Urothelium cell line (cell line): ENCODE results near the gene MKI67.
A peak's percentile ranks its signal among the peaks of the same experiment; 100 is the strongest.

Source experiments
- DNase-seq: peaks from one replicate; pipeline ENCODE4 v3.0.0; 2011; ENCODE audit warnings: low spot score, mixed read lengths
- FAIRE-seq: peaks from 2 replicates; lab custom pipeline; 2011; peaks lifted over from hg19 to GRCh38; lab: Jason Lieb, UNC

MKI67 gene

DNA sequence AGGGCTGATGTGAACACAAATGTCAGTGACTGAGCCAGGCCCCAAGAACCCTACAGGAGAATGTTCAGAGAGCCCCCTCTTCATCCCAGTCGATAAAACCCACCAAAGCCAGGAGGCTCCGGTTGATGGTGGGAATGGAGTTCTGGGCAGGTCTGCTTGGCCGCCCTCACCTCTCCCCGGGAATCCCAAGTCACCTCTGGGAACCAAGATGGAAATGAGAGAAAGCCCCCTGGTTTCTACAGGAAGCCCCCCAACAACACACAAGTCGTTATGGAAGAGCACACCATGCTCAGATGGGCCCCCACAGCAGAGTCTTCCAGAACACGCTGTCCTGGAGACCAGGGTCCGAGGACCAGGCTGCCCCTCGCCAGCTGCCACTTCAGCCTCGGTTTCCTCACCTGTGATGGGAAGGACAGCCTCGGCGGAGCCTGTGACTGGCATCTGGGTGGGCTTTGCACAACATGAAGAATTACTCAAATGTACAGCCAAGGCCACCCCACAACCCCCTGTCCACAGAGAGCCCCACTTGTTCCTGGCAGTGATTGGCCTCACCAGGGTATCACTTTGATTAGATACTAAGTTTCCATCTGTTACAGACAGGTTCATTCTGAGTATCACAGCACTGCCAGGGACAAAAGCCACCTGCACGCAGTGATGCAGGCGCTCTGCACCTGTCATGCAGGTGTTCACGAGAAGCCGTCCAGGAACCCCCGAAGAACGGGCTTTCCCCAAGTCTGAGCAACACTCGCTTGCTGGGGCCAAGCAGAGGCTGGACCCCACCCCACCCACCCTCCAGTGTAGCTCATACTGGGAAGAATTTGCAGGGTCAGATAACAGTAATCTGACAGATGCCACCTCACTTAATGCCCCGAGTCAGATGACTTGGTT lies 57.6 kb downstream of the MKI67 start:
- FAIRE-seq, result no peak

DNA sequence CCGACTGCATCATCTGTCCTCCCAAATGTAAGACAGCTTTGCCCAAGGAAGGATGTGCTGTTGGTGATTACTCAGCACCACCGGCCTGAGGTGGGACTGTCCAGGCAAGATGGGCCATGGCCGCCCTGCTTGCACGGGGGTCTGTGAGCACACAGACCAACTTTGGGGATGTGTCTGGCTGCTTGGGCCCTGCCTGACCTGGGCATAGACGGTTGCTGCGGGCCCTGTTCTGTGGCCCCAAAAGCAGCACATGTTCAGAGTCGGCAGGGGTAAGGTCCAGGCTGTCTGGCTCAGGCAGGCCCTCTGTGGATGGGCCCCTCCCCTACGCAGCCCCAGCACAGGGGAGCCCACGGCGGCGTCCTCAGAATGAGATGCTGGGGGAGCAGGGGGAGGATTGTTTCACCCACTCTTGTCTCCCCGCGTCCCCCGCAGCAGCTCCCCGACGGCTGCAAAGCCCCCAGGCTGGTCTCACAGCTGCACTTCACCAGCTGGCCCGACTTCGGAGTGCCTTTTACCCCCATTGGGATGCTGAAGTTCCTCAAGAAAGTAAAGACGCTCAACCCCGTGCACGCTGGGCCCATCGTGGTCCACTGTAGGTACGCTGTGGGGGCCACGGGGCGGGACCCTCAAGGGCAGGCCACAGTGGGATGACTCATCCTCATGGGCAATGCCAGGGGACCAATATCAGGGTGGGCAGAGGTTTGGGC lies 58.4 kb downstream of the MKI67 start:
- DNase-seq (no peak), FAIRE-seq (no peak)

More for the DNA sequence above, 57.6 kb downstream of the MKI67 start:
- DNase-seq, result no peak

DNA sequence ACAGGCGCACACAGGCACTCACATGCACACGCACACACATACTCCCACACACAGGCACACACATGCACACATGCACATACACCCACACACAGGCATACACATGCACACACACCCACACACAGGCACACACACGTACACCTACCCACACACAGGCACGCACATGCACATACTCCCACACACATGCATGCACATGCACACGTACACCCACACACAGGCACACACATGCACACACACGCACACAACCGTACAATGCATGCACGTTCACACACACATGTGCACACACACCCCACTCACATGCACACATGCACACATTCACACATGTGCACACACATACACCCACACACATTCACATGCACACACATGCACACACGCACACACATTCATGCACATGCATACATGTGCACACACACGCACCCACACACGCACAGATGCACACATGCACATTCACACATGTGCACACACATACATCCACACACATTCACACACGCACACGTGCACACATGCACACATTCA lies 59.3 kb downstream of the MKI67 start:
- DNase-seq (no peak), FAIRE-seq (peak; percentile 99)

DNA sequence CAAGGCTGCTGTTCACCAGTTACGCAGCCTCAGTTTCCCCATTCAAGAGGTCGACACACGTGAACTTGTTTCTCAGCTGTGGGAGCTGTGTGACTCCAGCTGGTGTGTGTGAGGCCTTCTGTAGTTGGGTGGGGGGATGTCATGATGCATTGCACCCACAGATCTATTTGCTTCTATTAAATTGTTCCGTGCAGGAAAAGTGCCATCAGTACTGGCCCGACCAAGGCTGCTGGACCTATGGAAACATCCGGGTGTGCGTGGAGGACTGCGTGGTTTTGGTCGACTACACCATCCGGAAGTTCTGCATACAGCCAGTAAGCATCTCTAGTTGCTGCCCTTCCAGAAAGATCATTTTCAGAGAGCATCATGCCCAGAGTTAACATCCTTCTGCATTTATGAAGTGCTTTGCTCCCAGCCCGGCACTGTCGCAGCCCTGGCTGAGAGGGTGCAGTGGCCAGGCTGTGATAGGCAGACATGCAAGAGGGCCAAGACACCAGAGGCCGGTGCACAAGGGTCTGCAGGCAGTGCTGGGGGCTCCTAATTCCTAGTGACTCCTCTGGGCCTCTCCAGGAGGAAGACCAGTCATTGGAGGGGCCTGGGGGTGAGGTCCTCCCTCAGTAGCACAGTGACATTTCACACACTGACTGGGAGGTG lies 60.2 kb downstream of the MKI67 start:
- FAIRE-seq, result no peak
- no peak for DNase-seq

DNA sequence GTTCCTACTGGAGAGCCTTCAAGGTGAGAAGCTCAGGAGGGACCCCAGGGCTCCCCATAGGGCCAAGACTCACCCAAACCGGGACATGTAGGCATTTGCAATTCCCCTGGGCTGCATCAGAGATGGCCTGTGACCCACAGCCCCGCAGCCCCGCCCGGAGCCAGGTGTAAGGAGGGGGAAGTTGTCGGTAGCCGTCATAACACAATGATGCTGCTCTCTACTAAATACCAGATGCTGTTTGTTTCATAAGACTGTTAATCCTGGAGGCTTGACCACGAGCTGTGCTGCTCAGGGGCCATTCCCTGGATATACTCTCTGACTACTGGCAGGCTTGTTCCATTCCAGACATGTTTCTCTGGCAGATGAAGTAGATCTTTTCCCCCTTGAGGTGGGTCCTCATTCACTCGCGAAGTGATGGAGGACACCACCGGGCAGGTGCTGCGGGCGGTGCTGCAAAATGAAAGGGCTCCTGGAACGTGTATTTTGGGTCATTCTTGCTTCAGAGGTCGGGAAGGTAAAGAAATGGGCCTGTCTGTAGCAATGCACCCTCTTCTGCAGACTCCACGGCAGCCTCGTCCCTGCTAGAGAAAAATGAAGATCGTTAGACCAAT lies 61.1 kb downstream of the MKI67 start:
- DNase-seq (no peak), FAIRE-seq (no peak)

DNA sequence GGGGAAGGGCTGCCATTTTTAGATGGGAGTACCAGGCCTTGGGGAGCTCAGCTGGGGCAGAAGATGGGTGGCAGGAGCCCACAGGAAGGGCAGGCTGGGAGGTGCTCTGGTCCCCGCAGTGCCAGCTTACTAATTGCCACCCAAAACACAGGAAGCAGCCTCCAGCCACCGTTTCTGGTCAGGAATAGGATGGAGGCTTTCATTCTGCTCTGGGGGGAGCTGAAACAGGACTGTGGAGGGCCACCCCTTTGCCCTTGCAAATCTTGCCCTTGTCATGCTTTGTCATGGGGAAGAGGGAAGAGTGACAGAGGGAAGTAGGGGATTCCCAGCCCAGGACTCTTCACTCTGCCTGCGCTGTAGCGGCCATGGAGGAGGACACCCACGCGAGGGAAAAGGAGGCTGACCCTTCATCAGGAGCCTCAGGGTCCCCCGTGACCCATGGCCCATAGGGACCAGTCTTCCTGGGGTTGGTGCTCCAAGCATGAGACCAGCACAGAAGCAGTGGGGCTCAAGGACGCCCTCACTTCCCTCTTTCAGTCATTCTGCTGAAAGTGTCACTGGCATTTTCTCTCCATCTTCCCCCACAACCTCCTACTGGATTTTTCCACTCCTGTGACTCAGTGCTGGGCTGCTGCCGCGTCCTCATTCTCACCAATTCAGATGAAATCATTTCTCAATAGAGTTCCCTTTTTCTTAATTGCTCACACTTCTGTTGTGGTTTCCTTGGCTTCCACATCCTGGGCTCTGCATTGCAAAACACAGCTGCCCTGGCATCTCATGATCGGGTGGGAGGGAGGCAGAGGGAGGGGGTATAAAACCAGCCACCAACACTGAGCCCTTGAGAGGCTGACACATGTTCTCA lies 61.9 kb downstream of the MKI67 start:
- FAIRE-seq (no peak), DNase-seq (peak; percentile 61)

DNA sequence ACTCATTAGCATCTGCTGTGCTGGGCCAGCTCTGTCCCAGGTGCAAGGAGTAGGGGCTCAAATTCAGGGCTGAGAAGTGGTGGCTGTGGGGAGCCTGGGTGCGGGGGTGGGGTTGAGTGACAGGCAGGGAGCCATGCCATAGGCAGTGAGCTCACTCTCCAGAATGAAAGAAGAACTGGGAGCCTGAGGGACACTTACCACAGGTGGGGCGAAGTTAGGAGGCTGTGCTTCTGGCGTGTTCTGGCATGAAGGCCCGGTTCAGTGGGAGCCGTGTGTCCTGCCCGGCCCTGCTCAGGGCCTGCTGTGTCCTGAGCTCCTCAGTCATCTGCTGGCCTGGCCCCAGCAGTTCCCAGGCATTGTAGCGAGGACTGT lies 62.5 kb downstream of the MKI67 start:
- FAIRE-seq (no peak), DNase-seq (no peak)

DNA sequence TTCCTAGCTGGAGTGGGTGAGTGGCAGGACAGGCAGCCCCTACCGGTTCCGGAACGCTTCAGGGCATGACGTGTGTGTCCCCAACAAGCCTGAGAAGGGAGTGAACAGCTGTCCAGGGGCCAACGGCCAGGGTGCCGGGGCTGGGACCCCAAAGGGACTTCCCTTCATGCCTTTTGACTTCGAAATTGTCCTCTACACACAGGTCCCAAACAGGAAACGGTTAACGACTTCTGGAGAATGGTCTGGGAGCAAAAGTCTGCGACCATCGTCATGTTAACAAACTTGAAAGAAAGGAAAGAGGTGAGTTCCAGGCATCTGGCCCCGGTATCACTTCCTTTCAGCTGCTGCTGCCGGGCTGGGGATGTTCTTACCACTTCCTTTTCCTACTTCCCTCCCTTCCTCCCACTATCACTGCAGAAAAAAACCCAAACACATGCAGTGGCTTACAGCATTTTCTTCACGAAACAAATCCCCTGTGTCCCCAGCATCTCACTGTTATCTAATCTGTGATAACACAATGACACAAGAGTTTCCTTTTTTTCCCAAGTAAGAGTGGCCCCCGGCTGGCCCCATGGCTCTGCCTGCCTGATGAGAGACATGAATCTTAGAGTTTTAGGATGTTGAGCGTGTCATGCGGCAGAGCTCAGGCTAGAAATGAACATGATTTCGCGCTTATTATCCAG lies 63.2 kb downstream of the MKI67 start:
- no peak for DNase-seq
- FAIRE-seq, result no peak

DNA sequence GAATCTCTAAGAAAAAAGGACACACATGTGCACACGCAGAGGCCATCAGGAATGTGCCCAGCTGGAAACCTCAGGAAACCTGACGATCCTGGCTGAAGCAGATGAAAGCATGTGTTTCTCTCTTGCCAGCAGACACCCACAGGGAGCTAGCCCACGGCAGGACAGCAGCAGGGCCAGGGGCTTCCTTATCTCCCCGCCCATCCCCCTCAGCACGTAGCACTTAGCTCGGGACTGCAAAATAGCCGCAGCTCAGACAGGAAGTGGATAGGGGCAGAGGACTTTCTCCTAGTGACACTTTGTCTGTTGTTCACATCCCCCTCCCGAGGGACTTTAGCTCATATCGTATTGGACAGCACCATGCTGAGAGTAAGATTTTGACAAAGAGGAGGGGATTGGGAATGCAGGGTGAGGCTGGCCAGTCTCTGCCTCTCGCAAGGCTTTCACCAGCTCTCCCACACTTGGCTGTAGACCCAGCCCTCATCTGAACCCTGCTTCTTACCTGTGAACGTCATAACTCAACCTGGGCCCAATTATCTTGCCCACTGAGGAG lies 63.8 kb downstream of the MKI67 start:
- DNase-seq, result no peak
- FAIRE-seq, result no peak

DNA sequence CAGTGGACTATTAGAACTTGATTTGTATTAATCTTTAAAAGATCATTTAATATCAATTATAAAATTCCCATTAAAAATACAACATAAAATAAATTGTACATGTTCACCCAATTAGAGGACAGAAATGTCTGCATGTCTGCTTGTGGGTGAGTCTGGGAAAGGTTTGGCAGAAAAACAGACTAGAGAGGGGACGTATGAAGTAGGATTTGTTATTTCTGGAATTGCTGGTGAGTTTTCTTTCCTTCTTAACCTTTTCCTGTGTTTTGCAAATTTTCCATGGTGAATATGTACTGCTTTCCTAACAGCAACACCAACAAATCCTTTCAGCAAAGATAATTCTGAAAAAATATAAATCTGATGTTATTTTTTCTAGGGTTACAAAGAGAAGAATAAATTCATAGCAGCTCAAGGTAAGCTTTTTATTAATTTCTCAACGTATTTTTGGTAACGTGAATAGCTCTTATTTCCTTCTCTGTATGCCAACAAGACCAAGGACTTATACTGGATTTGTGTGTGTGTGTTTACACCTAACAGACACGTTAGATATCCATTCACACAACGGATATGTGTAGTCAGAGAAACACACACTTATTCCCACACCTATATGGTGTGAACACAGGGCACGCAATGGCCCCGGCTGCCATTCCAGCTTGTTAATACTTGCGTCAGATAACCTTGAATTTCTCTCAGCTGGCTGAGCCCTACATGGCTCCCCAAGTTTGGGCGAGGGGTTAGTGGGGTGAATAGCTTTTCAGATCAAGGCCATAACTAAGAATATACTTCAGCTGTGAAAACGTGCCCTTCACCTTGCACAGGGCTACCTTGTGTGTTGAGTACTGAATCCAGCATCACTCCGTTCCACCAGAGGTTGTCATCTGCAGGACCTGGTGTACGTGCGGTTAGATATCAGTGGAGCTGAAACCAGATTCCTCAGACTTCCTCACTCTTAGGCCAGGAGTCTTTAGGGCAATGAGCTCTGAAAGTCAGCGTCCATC lies 64.6 kb downstream of the MKI67 start:
- FAIRE-seq (no peak), DNase-seq (no peak)

DNA sequence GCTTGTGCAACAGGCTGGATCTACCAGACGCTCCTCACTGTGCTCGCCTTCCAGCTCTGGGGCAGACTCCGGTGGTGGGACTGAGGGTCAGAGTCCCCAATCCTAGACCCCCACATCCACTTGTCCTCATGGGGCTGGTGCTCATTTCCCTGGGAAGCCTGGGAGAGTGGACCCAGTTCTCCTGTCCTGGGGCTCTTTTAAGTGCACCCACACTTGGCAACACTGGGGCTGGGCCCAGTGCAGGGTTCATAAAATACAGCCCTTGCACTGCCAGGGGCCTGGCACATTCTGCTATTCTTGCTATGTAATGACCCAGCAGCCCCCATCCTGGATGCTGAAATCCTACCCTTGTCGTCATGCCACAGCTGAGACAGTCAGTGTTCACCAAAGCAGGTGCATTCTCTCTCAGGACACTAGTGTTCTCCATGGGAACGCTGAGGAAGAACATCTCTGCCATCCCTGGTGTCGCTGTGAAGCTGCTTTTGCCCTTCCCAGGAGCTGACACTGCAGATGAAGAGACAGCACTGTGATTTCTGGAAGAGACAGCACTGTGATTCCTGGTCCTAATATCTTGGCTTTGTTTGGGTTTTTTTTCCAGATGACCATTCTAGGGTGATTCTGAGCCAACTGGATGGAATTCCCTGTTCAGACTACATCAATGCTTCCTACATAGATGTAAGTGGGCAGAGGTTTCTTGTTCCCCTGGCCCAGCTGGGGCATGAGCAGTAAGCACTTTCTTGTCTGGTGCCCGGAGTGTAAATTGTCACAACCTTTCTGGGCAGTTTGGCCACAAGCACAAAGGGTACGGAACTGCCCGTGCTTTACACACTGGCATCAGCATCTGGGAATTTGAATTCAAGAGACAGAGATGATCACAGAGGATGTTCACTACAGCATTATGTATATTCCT lies 65.6 kb downstream of the MKI67 start:
- no peak for DNase-seq
- no peak for FAIRE-seq

DNA sequence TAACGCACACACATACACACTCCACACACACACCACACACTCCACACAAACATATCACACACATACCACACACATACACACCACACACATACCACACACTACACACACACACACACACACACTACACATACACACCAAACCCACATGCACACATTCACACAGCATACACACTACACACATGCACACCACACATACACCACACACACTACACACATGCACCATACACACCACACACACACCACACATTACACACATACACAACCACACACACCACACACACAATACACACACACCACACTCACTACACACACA lies 66.3 kb downstream of the MKI67 start:
- FAIRE-seq, result peak; percentile 96
- no peak for DNase-seq

DNA sequence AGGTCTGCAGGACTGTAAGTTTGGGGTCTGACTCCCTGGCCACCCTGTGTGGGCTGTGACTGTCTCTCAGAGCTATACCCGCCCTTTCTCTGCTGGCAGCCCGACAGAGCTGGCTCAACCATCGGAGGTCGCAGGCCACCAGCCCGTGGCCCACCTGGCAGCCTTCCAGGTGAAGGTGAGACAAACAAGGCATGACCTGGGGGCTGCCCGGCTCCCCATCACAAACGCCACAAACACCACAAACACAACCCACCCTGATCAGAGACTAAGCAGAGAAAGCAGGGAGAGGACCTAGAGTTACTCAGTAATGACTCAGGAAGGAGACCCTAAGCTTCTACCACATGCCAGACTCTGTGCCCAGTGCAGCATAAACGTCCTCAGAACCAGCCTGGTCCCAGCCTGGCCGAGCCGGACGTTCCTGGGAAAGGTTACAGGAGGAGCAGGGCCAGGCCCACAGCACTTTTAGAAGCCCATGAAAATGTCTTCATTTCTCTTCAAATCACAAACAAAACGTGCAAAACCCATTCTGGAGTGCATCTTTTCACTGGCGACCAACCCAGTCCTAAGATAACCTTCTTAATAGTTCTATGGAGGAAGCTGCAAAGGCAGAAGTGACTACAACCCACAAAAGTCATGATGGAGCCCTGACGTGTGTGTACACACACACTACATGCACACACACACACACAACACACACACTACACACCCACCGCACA lies 66.8 kb downstream of the MKI67 start:
- no peak for DNase-seq
- FAIRE-seq, result no peak

DNA sequence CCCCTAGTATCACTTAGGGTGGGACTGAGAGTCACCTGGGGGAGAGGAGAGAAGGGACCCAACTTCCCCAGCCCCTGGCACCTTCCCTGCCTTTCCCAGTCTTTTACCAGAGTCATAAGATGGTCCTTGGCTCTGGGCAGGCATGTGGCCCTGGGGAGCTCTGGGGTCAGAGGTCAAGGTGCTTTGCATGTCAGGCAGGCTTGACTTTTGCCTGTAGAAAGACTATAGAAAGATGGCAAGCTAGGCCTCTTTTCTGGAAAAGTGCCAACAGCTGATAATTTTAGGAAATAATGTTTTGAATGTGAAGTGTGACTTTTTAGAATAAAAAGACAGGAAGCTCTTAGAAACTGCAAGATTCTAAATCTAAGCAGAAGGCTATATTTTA lies 67.5 kb downstream of the MKI67 start:
- FAIRE-seq, result no peak
- no peak for DNase-seq

DNA sequence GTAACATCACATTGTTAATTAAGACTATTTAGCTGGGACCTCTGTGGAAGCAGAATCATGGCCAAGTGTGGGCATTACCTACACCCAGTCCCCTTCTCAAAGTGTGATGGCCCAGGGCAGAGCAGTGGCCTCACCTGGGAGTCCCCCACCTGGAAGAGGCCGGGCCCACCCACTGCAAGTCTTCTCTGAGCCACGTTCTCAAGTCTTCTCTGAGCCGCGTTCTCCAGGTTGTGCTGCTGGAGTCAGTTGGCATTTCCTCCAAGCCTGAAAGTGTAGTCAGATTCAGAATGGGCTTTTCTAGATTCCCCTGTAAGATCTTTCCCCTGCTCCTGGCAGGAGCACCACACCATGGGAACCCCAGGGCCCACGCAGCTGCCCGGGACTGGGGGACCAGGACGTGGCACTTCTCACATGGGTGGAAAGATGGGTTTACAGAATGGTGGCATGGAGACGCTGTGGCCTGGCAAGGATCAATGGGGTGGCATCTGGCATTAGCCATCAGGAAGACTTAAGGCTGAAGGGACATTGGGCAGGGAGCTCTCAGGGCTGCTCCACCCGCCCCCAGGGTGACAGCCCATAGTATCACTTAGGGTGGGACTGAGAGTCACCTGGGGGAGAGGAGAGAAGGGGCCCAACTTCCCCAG lies 68.0 kb downstream of the MKI67 start:
- FAIRE-seq, result no peak
- no peak for DNase-seq
